Measurements from ENCODE around the gene FDX2. TPM values are rescaled to one million over a fixed set of nuclear protein-coding genes. Genes with fewer than 3 reads are reported as not detected.

FDX2 gene
- total RNA-seq, 1 experiment from 2014 or later = 26.2 TPM

GRCh38 chr19:10290876-10291553 lies 24.8 kb downstream of the FDX2 start (continued):
- TF ChIP-seq FOXP4 (CRISPR knock-in tag; IDR thresholded peaks at IDR 0.05) (no peak), IRF2 (CRISPR knock-in tag; IDR thresholded peaks at IDR 0.05; ENCODE audit: borderline replicate concordance, low read depth) (no peak), ZNF263 (CRISPR knock-in tag; IDR thresholded peaks at IDR 0.05; ENCODE audit: low read depth) (no peak), AR (CRISPR knock-in tag; IDR thresholded peaks at IDR 0.05) (no peak), SMAD3 (CRISPR knock-in tag; IDR thresholded peaks at IDR 0.05; ENCODE audit: borderline replicate concordance) (no peak), CDX4 (CRISPR knock-in tag; IDR thresholded peaks at IDR 0.05; ENCODE audit: borderline replicate concordance) (no peak), FOXP1 (CRISPR knock-in tag; IDR thresholded peaks at IDR 0.05; ENCODE audit: borderline replicate concordance) (peak; percentile 59; the same call in 1 of the 2 replicates), ZNF317 (CRISPR knock-in tag; IDR thresholded peaks at IDR 0.05; ENCODE audit: borderline replicate concordance, low read depth) (no peak), ZNF512 (CRISPR knock-in tag; IDR thresholded peaks at IDR 0.05; ENCODE audit: borderline replicate concordance) (no peak), SP1 (CRISPR knock-in tag; conservative IDR thresholded peaks at IDR 0.05) (0 out of 2 replicates have a peak, but pooled peaks have one; percentile 58), FOXJ3 (CRISPR knock-in tag; IDR thresholded peaks at IDR 0.05; ENCODE audit: borderline replicate concordance) (no peak), ZNF232 (CRISPR knock-in tag; IDR thresholded peaks at IDR 0.05) (no peak), NR3C1 (CRISPR knock-in tag; conservative IDR thresholded peaks at IDR 0.05; ENCODE audit: low read depth) (no peak), STAT6 (CRISPR knock-in tag; conservative IDR thresholded peaks at IDR 0.05; ENCODE audit: low read depth) (no peak), SMAD4 (CRISPR knock-in tag; IDR thresholded peaks at IDR 0.05) (no peak), HMGA2 (CRISPR knock-in tag; IDR thresholded peaks at IDR 0.05) (no peak), GRHL2 (CRISPR knock-in tag; IDR thresholded peaks at IDR 0.05; ENCODE audit: insufficient replicate concordance, severe bottlenecking) (no peak), ZMAT4 (CRISPR knock-in tag; IDR thresholded peaks at IDR 0.05) (no peak), E2F5 (CRISPR knock-in tag; IDR thresholded peaks at IDR 0.05) (no peak), NR2C2 (CRISPR knock-in tag; IDR thresholded peaks at IDR 0.05) (no peak), NR1H2 (CRISPR knock-in tag; IDR thresholded peaks at IDR 0.05) (0 out of 2 replicates have a peak, but pooled peaks have one; percentile 22), AFF4 (CRISPR knock-in tag; IDR thresholded peaks at IDR 0.05; ENCODE audit: borderline replicate concordance) (no peak), FOXK1 (CRISPR knock-in tag; IDR thresholded peaks at IDR 0.05) (peak; percentile 19; the same call in 1 of the 2 replicates)

All from WTC11 (cell line).